ENCODE measurements around the gene PSMD14. TPM values are rescaled to one million over a fixed set of nuclear protein-coding genes. Genes with fewer than 3 reads are reported as not detected.

The PSMD14 gene
- total RNA-seq, 2 experiments from 2014 or later, result 49.2 to 84.3 TPM

- no peak for DNase-seq (ENCODE audit: low spot score)
- Histone ChIP-seq H4K20me1 (ENCODE audit: insufficient read depth, low read length) (no peaks in the 10 kb centered on the region), H3K4me2 (ENCODE audit: low read length) (0 out of 2 replicates have a peak within 1 kb of the TSS, but pooled peaks have one; percentile 31), H3K4me1 (ENCODE audit: insufficient read depth, low read length, poor library complexity, severe bottlenecking) (no peaks in the 10 kb centered on the region), H3K4me3 (ENCODE audit: low read depth, low read length, poor library complexity, severe bottlenecking) (no peak within 1 kb of the TSS), H3K79me2 (ENCODE audit: insufficient read depth, low read depth, low read length) (no peaks in the 10 kb centered on the region), H3K9me3 (ENCODE audit: low read length) (no peaks in the 10 kb centered on the region), H3K36me3 (ENCODE audit: insufficient read depth, low read length) (peaks cover 8% of the 10 kb centered on the region), H2AFZ (ENCODE audit: low read length) (no peak within 1 kb of the TSS), H3K27ac (ENCODE audit: low read depth, low read length, poor library complexity, severe bottlenecking) (no peak within 1 kb of the TSS), H3K9me2 (ENCODE audit: insufficient read depth, low read length) (no peaks in the 10 kb centered on the region)
- CTCF ChIA-PET (ENCODE audit: unreplicated experiment), result no interaction called here
- no TSS peak for BruUV-seq (replicated peaks)
- POLR2A ChIA-PET, result interaction anchor here (0.9 kb wide), 1 partner anchor 100 kb away, joined by 4 read pairs; no protein-coding TSS in a partner anchor
- intact Hi-C loops (cut with micrococcal nuclease; ENCODE audit: unreplicated experiment), result no loop called here
- TF ChIP-seq CTCF (conservative IDR thresholded peaks at IDR 0.05; ENCODE audit: low read length), result no peak
- TF ChIP-seq EZH2phosphoT487 (IDR thresholded peaks at IDR 0.05; ENCODE audit: borderline replicate concordance, low read depth, low read length), result 0 out of 2 replicates have a peak, but pooled peaks have one; percentile 20
Measured at GRCh38 chr2:161415987-161416707, 107.9 kb downstream of the PSMD14 start, which contains the start of gene TBR1. Gene TBR1 (plus strand): TSS chr2:161416297. CDS start chr2:161416411, 114 bp downstream.

GRCh38 chr2:161416708-161417437 lies 108.6 kb downstream of the PSMD14 start:
- Histone ChIP-seq H3K36me3 (ENCODE audit: insufficient read depth, low read length) (0 out of 2 replicates have a peak, but pooled peaks cover under 1% of the 10 kb centered on the region), H3K9me3 (ENCODE audit: low read length) (no peaks in the 10 kb centered on the region), H3K79me2 (ENCODE audit: insufficient read depth, low read depth, low read length) (no peaks in the 10 kb centered on the region), H3K4me3 (ENCODE audit: low read depth, low read length, poor library complexity, severe bottlenecking) (no peak overlapping the region), H4K20me1 (ENCODE audit: insufficient read depth, low read length) (no peaks in the 10 kb centered on the region), H3K4me2 (ENCODE audit: low read length) (no peak overlapping the region), H2AFZ (ENCODE audit: low read length) (no peak overlapping the region), H3K27ac (ENCODE audit: low read depth, low read length, poor library complexity, severe bottlenecking) (no peak overlapping the region), H3K9me2 (ENCODE audit: insufficient read depth, low read length) (no peaks in the 10 kb centered on the region), H3K4me1 (ENCODE audit: insufficient read depth, low read length, poor library complexity, severe bottlenecking) (no peaks in the 10 kb centered on the region)
- no TSS peak for BruUV-seq (replicated peaks)
- no peak for DNase-seq (ENCODE audit: low spot score)
- no peak for TF ChIP-seq CTCF (conservative IDR thresholded peaks at IDR 0.05; ENCODE audit: low read length)
- TF ChIP-seq EZH2phosphoT487 (IDR thresholded peaks at IDR 0.05; ENCODE audit: borderline replicate concordance, low read depth, low read length), result no peak
- ChIA-PET POLR2A (no interaction called here), CTCF (ENCODE audit: unreplicated experiment) (no interaction called here)
- intact Hi-C loops (cut with micrococcal nuclease; ENCODE audit: unreplicated experiment), result no loop called here
